A673 (cell line): ENCODE results near the gene ARHGDIB. TPM values are rescaled to one million over a fixed set of nuclear protein-coding genes. Genes with fewer than 3 reads are reported as not detected.

ENCODE experiments used
- BruUV-seq: library from RNA; stranded (reverse); fragments of 400-500 nt; replicated peaks from 2 replicates; lab custom pipeline; 2021; lab: Mats Ljungman, UMichigan
- CTCF ChIA-PET: fragments of 300-600 bp; sonication (Branson Sonifier 250); formaldehyde crosslinking; loops from one replicate; lab custom pipeline; 2022; ENCODE audit warnings: antibody characterized with exemption; lab: Charles Lee
- POLR2A ChIA-PET: fragments of 300-600 bp; sonication (Branson Sonifier 250); formaldehyde crosslinking; loops from one replicate; lab custom pipeline; 2022; ENCODE audit warnings: antibody characterized with exemption; ENCODE audit not compliant: low non-redundant PET; lab: Charles Lee
- DNase-seq: peaks from one replicate; pipeline ENCODE4 v3.0.0-alpha.2; 2015; ENCODE audit warnings: low spot score
- H3K27ac ChIP-seq: fragments of 200-600 bp; sonication (generic); 2 replicates; pipeline ENCODE4 v1.5.1; 2016; ENCODE audit warnings: mixed run types, low read depth, mild to moderate bottlenecking, mixed read lengths, antibody characterized with exemption, low read length; ENCODE audit not compliant: poor library complexity, severe bottlenecking
- H3K27me3 ChIP-seq: fragments of 200-600 bp; sonication (generic); replicated peaks from 2 replicates; pipeline ENCODE4 v1.6.1; 2017; ENCODE audit warnings: mixed run types, low read depth, mild to moderate bottlenecking, mixed read lengths, antibody characterized with exemption, low read length; ENCODE audit not compliant: insufficient read depth, poor library complexity
- H3K36me3 ChIP-seq: fragments of 200-600 bp; sonication (generic); 2 replicates; pipeline ENCODE4 v1.6.1; 2016; ENCODE audit warnings: mixed run types, mild to moderate bottlenecking, mixed read lengths, antibody characterized with exemption, low read length; ENCODE audit not compliant: insufficient read depth, poor library complexity, severe bottlenecking
- H3K4me1 ChIP-seq: fragments of 200-600 bp; sonication (generic); 2 replicates; pipeline ENCODE4 v1.6.1; 2017; ENCODE audit warnings: mixed run types, mild to moderate bottlenecking, mixed read lengths, antibody characterized with exemption, low read length; ENCODE audit not compliant: insufficient read depth, poor library complexity, severe bottlenecking
- H3K4me3 ChIP-seq: fragments of 200-600 bp; sonication (generic); 2 replicates; pipeline ENCODE4 v1.5.1; 2016; ENCODE audit warnings: low read depth, mixed run types, mild to moderate bottlenecking, mixed read lengths, low read length; ENCODE audit not compliant: poor library complexity, severe bottlenecking
- H3K9me3 ChIP-seq: fragments of 200-600 bp; sonication (generic); 2 replicates; pipeline ENCODE4 v1.6.1; 2016; ENCODE audit warnings: mixed run types, low read depth, mild to moderate bottlenecking, mixed read lengths, antibody characterized with exemption, low read length; ENCODE audit not compliant: poor library complexity, severe bottlenecking
- EZH2 ChIP-seq: fragments of 200-600 bp; sonication (generic); IDR thresholded peaks from 2 replicates; pipeline ENCODE4 v1.6.1; 2017; ENCODE audit warnings: borderline replicate concordance, low read depth, mild to moderate bottlenecking, mixed read lengths, antibody characterized with exemption, low read length; ENCODE audit not compliant: poor library complexity, severe bottlenecking
- intact Hi-C: fragments of 100-400 bp; cut with micrococcal nuclease; formaldehyde crosslinking; loops from one replicate; pipeline ENCODE4 v1.10.0; 2022; ENCODE audit not compliant: unreplicated experiment
- total RNA-seq: library from RNA; stranded (reverse); gene quantifications from 2 replicates; pipeline ENCODE4 v1.2.3, GENCODE V29; 2021
- TF ChIP-seq, protein P1 (sequence below): fragments of 300-800, 200-600 bp; sonication (generic); conservative IDR thresholded peaks from 2 replicates; pipeline ENCODE4 v1.5.1; 2017; ENCODE audit warnings: low read depth, mild to moderate bottlenecking, antibody characterized with exemption, low read length, moderate library complexity, mixed read lengths

Gene ARHGDIB
- total RNA-seq, 1 experiment from 2014 or later: 122 TPM

DNA sequence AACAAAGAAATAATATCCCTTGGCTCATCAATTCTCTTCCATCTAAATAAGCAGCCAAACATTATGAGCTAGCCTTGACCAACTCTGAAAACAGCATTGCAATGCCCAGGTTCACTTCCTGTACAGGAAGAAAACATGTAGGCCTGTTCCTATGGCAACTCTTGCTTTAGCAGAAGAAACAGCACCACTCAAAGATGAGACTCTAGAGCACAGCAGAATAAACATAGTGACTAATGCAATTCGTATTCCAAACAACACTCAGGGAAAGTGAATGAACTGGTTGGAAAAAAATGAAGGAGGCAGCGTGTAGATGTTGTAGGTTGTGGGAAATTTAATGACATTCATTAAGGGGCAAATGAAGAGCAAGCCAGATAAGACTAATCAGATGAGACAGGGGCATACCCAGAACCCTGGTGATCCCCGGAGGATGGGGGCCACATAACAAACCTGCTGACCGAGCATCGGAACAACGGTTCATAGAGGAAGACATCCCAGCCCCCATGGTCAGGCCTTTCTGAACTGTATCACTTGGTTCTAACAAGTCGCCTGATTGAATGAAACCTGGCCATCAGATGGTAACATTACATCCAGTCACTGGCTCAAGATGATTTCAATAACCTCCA lies 9.0 kb downstream of the ARHGDIB start:
- peak; percentile 38 for DNase-seq
- CTCF ChIA-PET: no interaction called here
- POLR2A ChIA-PET: no interaction called here
- no peak for TF ChIP-seq EZH2
- TF ChIP-seq, protein P1, sequence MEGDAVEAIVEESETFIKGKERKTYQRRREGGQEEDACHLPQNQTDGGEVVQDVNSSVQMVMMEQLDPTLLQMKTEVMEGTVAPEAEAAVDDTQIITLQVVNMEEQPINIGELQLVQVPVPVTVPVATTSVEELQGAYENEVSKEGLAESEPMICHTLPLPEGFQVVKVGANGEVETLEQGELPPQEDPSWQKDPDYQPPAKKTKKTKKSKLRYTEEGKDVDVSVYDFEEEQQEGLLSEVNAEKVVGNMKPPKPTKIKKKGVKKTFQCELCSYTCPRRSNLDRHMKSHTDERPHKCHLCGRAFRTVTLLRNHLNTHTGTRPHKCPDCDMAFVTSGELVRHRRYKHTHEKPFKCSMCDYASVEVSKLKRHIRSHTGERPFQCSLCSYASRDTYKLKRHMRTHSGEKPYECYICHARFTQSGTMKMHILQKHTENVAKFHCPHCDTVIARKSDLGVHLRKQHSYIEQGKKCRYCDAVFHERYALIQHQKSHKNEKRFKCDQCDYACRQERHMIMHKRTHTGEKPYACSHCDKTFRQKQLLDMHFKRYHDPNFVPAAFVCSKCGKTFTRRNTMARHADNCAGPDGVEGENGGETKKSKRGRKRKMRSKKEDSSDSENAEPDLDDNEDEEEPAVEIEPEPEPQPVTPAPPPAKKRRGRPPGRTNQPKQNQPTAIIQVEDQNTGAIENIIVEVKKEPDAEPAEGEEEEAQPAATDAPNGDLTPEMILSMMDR: no peak
- Histone ChIP-seq H3K36me3 (peaks cover 7% of the 10 kb centered on the region), H3K27ac (no peak overlapping the region), H3K9me3 (no peaks in the 10 kb centered on the region), H3K4me3 (no peak overlapping the region), H3K27me3 (no peaks in the 10 kb centered on the region), H3K4me1 (peaks cover 41% of the 10 kb centered on the region)
- no TSS peak for BruUV-seq
- intact Hi-C loops: no loop called here

DNA sequence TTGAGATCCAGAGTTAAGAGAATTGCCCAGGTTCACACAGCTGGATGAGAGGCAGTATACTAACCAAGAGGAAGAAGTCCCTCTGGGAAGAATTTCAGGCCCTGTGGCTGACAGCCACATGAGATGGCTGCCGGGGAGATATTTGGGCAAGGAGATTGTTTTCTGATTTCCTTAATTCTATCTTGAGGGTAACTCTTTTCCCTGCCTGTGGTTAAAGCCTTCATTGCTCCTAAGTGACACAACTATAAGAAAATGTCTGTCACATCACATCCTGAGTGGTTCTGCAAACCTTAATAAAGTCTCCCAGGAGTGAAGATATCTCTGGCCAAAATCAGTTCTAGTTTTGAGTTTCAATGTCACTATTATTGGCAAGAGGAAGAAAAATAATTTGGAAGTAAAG lies 9.6 kb downstream of the ARHGDIB start:
- no peaks in the 10 kb centered on the region for H3K27me3 ChIP-seq
- ChIA-PET CTCF (no interaction called here), POLR2A (no interaction called here)
- intact Hi-C loops: no loop called here
- TF ChIP-seq, protein P1: no peak
- TF ChIP-seq EZH2: no peak
- H3K36me3 ChIP-seq: peaks cover 12% of the 10 kb centered on the region
- peaks cover 35% of the 10 kb centered on the region for H3K4me1 ChIP-seq
- BruUV-seq: no TSS peak
- no peak overlapping the region for H3K27ac ChIP-seq
- H3K4me3 ChIP-seq: no peak overlapping the region
- H3K9me3 ChIP-seq: no peaks in the 10 kb centered on the region
- DNase-seq: no peak

DNA sequence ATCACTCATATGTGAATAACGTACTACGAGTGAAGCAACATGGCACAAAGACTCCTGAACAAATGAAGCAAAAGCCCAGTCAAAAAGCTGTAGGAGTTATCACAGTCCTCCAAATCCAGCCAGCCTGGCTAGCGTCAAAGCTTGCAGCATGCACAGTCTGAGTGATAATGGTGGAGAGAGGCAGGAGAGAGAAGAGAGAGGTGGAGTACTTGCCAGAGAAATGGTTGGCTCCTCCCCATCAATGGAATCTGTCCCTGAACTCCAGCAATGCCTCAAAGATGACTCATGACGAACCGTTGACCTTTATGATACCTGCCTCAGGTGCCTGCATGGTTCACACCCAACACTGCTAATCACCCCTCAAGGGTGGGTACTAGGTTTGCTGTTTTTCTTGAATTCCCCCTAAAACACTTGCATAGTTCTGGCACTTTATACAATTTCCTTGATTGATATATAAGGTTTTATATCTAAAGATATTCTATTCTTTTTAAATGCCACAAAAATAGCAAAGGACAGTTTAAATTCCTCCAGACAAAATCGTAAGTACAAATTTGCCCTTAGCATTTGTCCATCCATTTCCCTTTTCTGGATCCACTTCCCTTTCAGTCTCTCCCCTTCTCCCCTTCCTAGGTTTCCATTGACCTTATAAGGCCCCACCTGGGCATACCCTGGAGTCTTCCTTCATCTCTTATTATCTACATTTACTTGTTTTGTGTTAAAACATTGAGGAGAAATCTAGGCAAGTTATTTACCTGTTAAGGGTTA lies 10.2 kb downstream of the ARHGDIB start:
- Histone ChIP-seq H3K27me3 (no peaks in the 10 kb centered on the region), H3K36me3 (peaks cover 12% of the 10 kb centered on the region), H3K4me3 (no peak overlapping the region), H3K9me3 (no peaks in the 10 kb centered on the region), H3K27ac (no peak overlapping the region), H3K4me1 (peaks cover 29% of the 10 kb centered on the region)
- DNase-seq: no peak
- TF ChIP-seq, protein P1: no peak
- no peak for TF ChIP-seq EZH2
- BruUV-seq: no TSS peak
- ChIA-PET CTCF (no interaction called here), POLR2A (no interaction called here)
- intact Hi-C loops: no loop called here
